SK-N-SH (cell line): Measurements from ENCODE around the gene KCNIP4. TPM values are rescaled to one million over a fixed set of nuclear protein-coding genes. Genes with fewer than 3 reads are reported as not detected.

ENCODE experiments used
- CTCF ChIA-PET: fragments of 300-600, 350-600 bp; formaldehyde crosslinking; extraction: SDS; loops from one replicate; lab custom pipeline; 2021; lab: Yijun Ruan, JAX
- POLR2A ChIA-PET: fragments of 350-600 bp; sonication (Branson Sonifier 250); formaldehyde crosslinking; extraction: SDS; loops from one replicate; lab custom pipeline; 2020; ENCODE audit warnings: antibody characterized with exemption, inconsistent platforms; lab: Yijun Ruan, JAX
- DNase-seq: peaks from one replicate; pipeline ENCODE4 v3.0.0; 2012
- H2AFZ ChIP-seq: fragments of 200-600 bp; sonication (generic); 2 replicates; pipeline ENCODE4 v1.8.1; 2016; ENCODE audit warnings: antibody characterized with exemption, mild to moderate bottlenecking, low read depth
- H3F3A ChIP-seq: fragments of 200-600 bp; sonication (generic); replicated peaks from 2 replicates; pipeline ENCODE3; 2016; ENCODE audit warnings: antibody characterized with exemption, mild to moderate bottlenecking; ENCODE audit not compliant: insufficient read depth
- H3K27ac ChIP-seq, 2 experiments: fragments of 200-500 bp in 1 of 2; fragments of 200-600 bp in 1 of 2; sonication (Bioruptor generic) in 1 of 2; sonication (generic), shearing (Covaris generic) in 1 of 2; 2 replicates each; pipeline versions ENCODE4 v1.5.1 to v1.6.1; 2014 to 2016; ENCODE audit warnings: low read depth in 2 of 2, inconsistent platforms in 1 of 2, low read length in 1 of 2, mild to moderate bottlenecking in 1 of 2, mixed read lengths in 1 of 2
- H3K27me3 ChIP-seq: fragments of 200-600 bp; sonication (generic), shearing (Covaris generic); 2 replicates; pipeline ENCODE4 v1.6.1; 2016; ENCODE audit warnings: mixed run types; ENCODE audit not compliant: insufficient read depth
- H3K36me3 ChIP-seq, 2 experiments: fragments of 200-500 bp in 1 of 2; fragments of 200-600 bp in 1 of 2; sonication (Bioruptor generic) in 1 of 2; sonication (generic) in 1 of 2; replicated peaks in 1 of 2; 2 replicates each; pipeline versions ENCODE3 to v1.5.1; 2014 to 2016; ENCODE audit warnings: low read length in 1 of 2, mild to moderate bottlenecking in 1 of 2; ENCODE audit not compliant: insufficient read depth in 2 of 2, control insufficient read depth in 1 of 2
- H3K4me1 ChIP-seq, 2 experiments: fragments of 200-500 bp in 1 of 2; fragments of 200-600 bp in 1 of 2; sonication (Bioruptor generic) in 1 of 2; sonication (generic), shearing (Covaris generic) in 1 of 2; 2 replicates each; pipeline versions ENCODE4 v1.5.1 to v1.6.1; 2014 to 2016; ENCODE audit warnings: low read depth in 1 of 2, low read length in 1 of 2, mixed run types in 1 of 2; ENCODE audit not compliant: insufficient read depth in 2 of 2, control insufficient read depth in 1 of 2
- H3K4me2 ChIP-seq: fragments of 200-600 bp; sonication (generic), shearing (Covaris generic); 2 replicates; pipeline ENCODE4 v1.6.1; 2017; ENCODE audit warnings: mixed run types
- H3K4me3 ChIP-seq, 2 experiments: fragments of 200-500 bp in 1 of 2; fragments of 200-600 bp in 1 of 2; sonication (Bioruptor generic) in 1 of 2; sonication (generic), shearing (Covaris generic) in 1 of 2; 2 replicates each; pipeline versions ENCODE4 v1.5.1 to v1.8.1; 2014 to 2016; ENCODE audit warnings: low read depth in 2 of 2, inconsistent platforms in 1 of 2, low read length in 1 of 2, mild to moderate bottlenecking in 1 of 2, mixed read lengths in 1 of 2, moderate library complexity in 1 of 2
- H3K79me2 ChIP-seq: fragments of 200-600 bp; sonication (generic); 2 replicates; pipeline ENCODE4 v1.8.1; 2017; ENCODE audit warnings: mild to moderate bottlenecking; ENCODE audit not compliant: insufficient read depth
- H3K9ac ChIP-seq: fragments of 200-600 bp; sonication (generic); 2 replicates; pipeline ENCODE4 v1.6.1; 2017; ENCODE audit warnings: mixed run types
- H3K9me2 ChIP-seq: fragments of 200-600 bp; sonication (generic); 2 replicates; pipeline ENCODE4 v1.6.1; 2017; ENCODE audit warnings: mixed run types
- H3K9me3 ChIP-seq: fragments of 200-600 bp; sonication (generic); 2 replicates; pipeline ENCODE4 v1.6.1; 2017; ENCODE audit warnings: mixed run types, mild to moderate bottlenecking, moderate library complexity
- H4K20me1 ChIP-seq: fragments of 200-600 bp; sonication (generic); 2 replicates; pipeline ENCODE4 v1.6.1; 2017; ENCODE audit warnings: mild to moderate bottlenecking, mixed run types; ENCODE audit not compliant: insufficient read depth
- ELF1 ChIP-seq: IDR thresholded peaks from 2 replicates; pipeline ENCODE4 v1.4.0; 2012
- EZH2phosphoT487 ChIP-seq: fragments of 200-600 bp; sonication (generic); IDR thresholded peaks from 2 replicates; pipeline ENCODE4 v1.6.1; 2017; ENCODE audit warnings: low read depth, mixed run types, mild to moderate bottlenecking, antibody characterized with exemption, moderate library complexity, borderline replicate concordance
- FOSL2 ChIP-seq: IDR thresholded peaks from 2 replicates; pipeline ENCODE4 v1.4.0; 2012; ENCODE audit warnings: low read depth, mild to moderate bottlenecking, moderate library complexity, borderline replicate concordance
- FOXJ3 ChIP-seq: sonication (generic); formaldehyde crosslinking; IDR thresholded peaks from 2 replicates; pipeline ENCODE4 v1.5.1; 2020; ENCODE audit warnings: mild to moderate bottlenecking, missing genetic modification reagents
- IRF3 ChIP-seq: fragments of 150-350 bp; IDR thresholded peaks from 2 replicates; pipeline ENCODE4 v1.6.1; 2016; ENCODE audit warnings: mild to moderate bottlenecking, low read depth, low read length
- JUND ChIP-seq: IDR thresholded peaks from 2 replicates; pipeline ENCODE4 v1.4.0; 2012
- MEF2A ChIP-seq: IDR thresholded peaks from 2 replicates; pipeline ENCODE4 v1.4.0; 2012; ENCODE audit warnings: low read depth, borderline replicate concordance
- POLR2AphosphoS5 ChIP-seq: IDR thresholded peaks from 2 replicates; pipeline ENCODE4 v1.6.1; 2012; ENCODE audit warnings: low read depth, low read length
- RAD21 ChIP-seq: IDR thresholded peaks from 2 replicates; pipeline ENCODE4 v1.6.1; 2012; ENCODE audit warnings: mild to moderate bottlenecking, low read length
- RFX5 ChIP-seq: IDR thresholded peaks from 2 replicates; pipeline ENCODE4 v1.6.1; 2012; ENCODE audit warnings: mild to moderate bottlenecking, improper control_type of control experiment, low read length
- RXRA ChIP-seq: IDR thresholded peaks from 2 replicates; pipeline ENCODE4 v1.4.0; 2012; ENCODE audit warnings: low read depth, mild to moderate bottlenecking, borderline replicate concordance
- SIN3A ChIP-seq: IDR thresholded peaks from 2 replicates; pipeline ENCODE4 v1.6.1; 2012; ENCODE audit warnings: low read depth, mild to moderate bottlenecking, low read length, moderate library complexity, borderline replicate concordance
- TAF1 ChIP-seq: IDR thresholded peaks from 2 replicates; pipeline ENCODE4 v1.6.1; 2012; ENCODE audit warnings: low read depth, mild to moderate bottlenecking, low read length, moderate library complexity, borderline replicate concordance
- TCF12 ChIP-seq: IDR thresholded peaks from 2 replicates; pipeline ENCODE4 v1.4.0; 2012
- USF1 ChIP-seq: IDR thresholded peaks from 2 replicates; pipeline ENCODE4 v1.4.0; 2012; ENCODE audit warnings: low read depth, borderline replicate concordance
- USF2 ChIP-seq: fragments of 150-350 bp; IDR thresholded peaks from 2 replicates; pipeline ENCODE4 v1.6.1; 2017; ENCODE audit warnings: antibody characterized with exemption, low read length, low read depth, borderline replicate concordance
- YY1 ChIP-seq: IDR thresholded peaks from 2 replicates; pipeline ENCODE4 v1.4.0; 2012; ENCODE audit warnings: low read depth, mild to moderate bottlenecking
- ZBTB33 ChIP-seq: IDR thresholded peaks from 2 replicates; pipeline ENCODE4 v1.4.0; 2012; ENCODE audit warnings: low read depth, borderline replicate concordance
- WGBS: methylation state at CpG from one replicate; pipeline ENCODE4 v1.1.6; 2017; ENCODE audit warnings: low lambda C conversion rate; 5-methylcytosine and 5-hydroxymethylcytosine counted together
- polyA plus RNA-seq, 3 experiments: library from polyadenylated mRNA; depleted of rRNA; stranded (reverse); fragments of >200 nt; gene quantifications; 2 replicates each; pipeline ENCODE4 v1.2.3, GENCODE V29; 2012
- TF ChIP-seq, protein P1 (sequence below): fragments of 200-600 bp; sonication (generic); IDR thresholded peaks from 2 replicates; pipeline ENCODE4 v1.6.1; 2017; ENCODE audit warnings: antibody characterized with exemption, mild to moderate bottlenecking, moderate library complexity
- TF ChIP-seq, protein P2 (sequence below): IDR thresholded peaks from 2 replicates; pipeline ENCODE4; 2012

The KCNIP4 gene
- polyA plus RNA-seq, 1 of the 3 experiments (the other 2 are of a cell fraction), result 0.18 TPM

DNA sequence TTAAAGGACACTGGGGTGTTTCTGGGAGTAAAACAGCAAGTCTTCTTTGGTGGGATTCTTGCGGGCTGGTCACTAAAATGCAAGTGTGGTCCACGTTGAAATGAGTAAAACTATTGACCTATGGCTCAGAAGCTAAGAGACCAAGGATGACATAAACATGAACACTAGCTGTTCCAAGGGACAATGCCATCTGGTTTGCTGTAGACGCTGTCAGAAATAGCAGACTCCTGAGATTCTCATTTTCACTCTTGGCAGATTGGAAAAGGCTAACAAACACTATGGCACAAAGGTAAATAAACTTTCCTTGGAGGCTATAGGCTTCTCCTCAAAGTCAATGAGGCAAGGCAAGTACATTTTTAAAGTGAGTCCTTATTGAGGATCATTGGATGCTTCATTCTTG is 343.6 kb downstream of the KCNIP4 start:
- Histone ChIP-seq H3K4me1 (no peaks in the 10 kb centered on the region), H3F3A (no peaks in the 10 kb centered on the region), H2AFZ (no peak overlapping the region), H3K27me3 (no peaks in the 10 kb centered on the region), H3K9me2 (no peaks in the 10 kb centered on the region), H4K20me1 (no peaks in the 10 kb centered on the region), H3K79me2 (no peaks in the 10 kb centered on the region), H3K4me3 (no peak overlapping the region), H3K9ac (no peak overlapping the region), H3K36me3 (no peaks in the 10 kb centered on the region), H3K27ac (no peak overlapping the region), H3K4me2 (no peak overlapping the region), H3K9me3 (no peaks in the 10 kb centered on the region; the same call in 1 of the 2 replicates)
- 29% methylated on average over 3 of the region's 3 CpGs for WGBS
- POLR2A ChIA-PET, result no interaction called here
- TF ChIP-seq ZBTB33 (no peak), TAF1 (no peak), FOSL2 (no peak), ELF1 (no peak), SIN3A (no peak), YY1 (no peak), USF2 (no peak), RAD21 (no peak), IRF3 (no peak), POLR2AphosphoS5 (no peak), EZH2phosphoT487 (no peak), MEF2A (no peak), JUND (no peak)
- DNase-seq, result no peak
- CTCF ChIA-PET, result no interaction called here

DNA sequence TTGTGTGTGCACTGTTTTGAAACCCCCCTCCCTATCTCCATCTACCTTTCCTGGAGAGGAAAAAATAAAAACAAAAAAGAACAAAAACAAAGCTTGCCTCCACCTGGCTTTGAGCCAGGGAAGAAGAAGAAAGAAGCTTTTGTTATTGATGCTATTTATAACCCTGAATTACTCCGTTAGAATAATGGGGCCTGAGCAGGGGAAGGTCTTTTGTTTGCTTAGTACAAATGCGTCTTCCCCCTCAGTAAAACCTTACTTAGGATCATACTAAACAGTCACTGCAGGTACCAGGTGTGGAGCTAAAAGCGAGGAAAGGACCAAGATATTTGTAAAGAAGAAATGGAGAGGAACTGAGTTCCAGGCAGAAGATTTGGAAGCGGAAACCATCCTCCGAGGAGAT is 352.1 kb downstream of the KCNIP4 start:
- Histone ChIP-seq H3F3A (no peaks in the 10 kb centered on the region), H3K27me3 (no peaks in the 10 kb centered on the region), H3K27ac (no peak overlapping the region), H3K36me3 (no peaks in the 10 kb centered on the region), H3K4me1 (peaks cover 0 to 9% of the 10 kb centered on the region in 2 experiments; a peak in 2 of 4 replicates), H2AFZ (no peak overlapping the region), H3K9me3 (no peaks in the 10 kb centered on the region), H3K9me2 (no peaks in the 10 kb centered on the region), H3K4me3 (no peak overlapping the region), H3K9ac (no peak overlapping the region), H3K4me2 (no peak overlapping the region), H4K20me1 (no peaks in the 10 kb centered on the region), H3K79me2 (no peaks in the 10 kb centered on the region)
- CTCF ChIA-PET, result interaction anchor here (1.1 to 1.2 kb wide), 2 partner anchors 10 to 14 kb away, joined by 3 read pairs; no protein-coding TSS in a partner anchor
- WGBS, result 48% methylated on average over 5 of the region's 5 CpGs
- POLR2A ChIA-PET, result interaction anchor here (0.6 kb wide), 1 partner anchor 101 kb away, joined by 3 read pairs; no protein-coding TSS in a partner anchor
- no peak for DNase-seq
- TF ChIP-seq, protein P1, sequence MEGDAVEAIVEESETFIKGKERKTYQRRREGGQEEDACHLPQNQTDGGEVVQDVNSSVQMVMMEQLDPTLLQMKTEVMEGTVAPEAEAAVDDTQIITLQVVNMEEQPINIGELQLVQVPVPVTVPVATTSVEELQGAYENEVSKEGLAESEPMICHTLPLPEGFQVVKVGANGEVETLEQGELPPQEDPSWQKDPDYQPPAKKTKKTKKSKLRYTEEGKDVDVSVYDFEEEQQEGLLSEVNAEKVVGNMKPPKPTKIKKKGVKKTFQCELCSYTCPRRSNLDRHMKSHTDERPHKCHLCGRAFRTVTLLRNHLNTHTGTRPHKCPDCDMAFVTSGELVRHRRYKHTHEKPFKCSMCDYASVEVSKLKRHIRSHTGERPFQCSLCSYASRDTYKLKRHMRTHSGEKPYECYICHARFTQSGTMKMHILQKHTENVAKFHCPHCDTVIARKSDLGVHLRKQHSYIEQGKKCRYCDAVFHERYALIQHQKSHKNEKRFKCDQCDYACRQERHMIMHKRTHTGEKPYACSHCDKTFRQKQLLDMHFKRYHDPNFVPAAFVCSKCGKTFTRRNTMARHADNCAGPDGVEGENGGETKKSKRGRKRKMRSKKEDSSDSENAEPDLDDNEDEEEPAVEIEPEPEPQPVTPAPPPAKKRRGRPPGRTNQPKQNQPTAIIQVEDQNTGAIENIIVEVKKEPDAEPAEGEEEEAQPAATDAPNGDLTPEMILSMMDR, result no peak
- TF ChIP-seq RXRA (no peak), EZH2phosphoT487 (no peak), TCF12 (no peak), RFX5 (no peak), USF1 (no peak), FOXJ3 (CRISPR knock-in tag) (no peak)
- TF ChIP-seq, protein P2, sequence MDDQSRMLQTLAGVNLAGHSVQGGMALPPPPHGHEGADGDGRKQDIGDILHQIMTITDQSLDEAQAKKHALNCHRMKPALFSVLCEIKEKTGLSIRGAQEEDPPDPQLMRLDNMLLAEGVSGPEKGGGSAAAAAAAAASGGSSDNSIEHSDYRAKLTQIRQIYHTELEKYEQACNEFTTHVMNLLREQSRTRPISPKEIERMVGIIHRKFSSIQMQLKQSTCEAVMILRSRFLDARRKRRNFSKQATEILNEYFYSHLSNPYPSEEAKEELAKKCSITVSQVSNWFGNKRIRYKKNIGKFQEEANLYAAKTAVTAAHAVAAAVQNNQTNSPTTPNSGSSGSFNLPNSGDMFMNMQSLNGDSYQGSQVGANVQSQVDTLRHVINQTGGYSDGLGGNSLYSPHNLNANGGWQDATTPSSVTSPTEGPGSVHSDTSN, result no peak
